ENCODE data around the gene GYPB.
"Not testable (repeated sequence)": the region's sequence is repeated elsewhere in the genome, so short reads cannot be mapped to it uniquely, and the experiment has no call there.

Gene GYPB

GRCh38 chr4:144030708-144031107 lies 11.5 kb upstream of the GYPB start:
- not testable (repeated sequence) for H3K27ac ChIP-seq (ENCODE audit: low read length, poor library complexity, severe bottlenecking); H2BK15ac ChIP-seq (ENCODE audit: low read depth, poor library complexity, severe bottlenecking); H3K36me3 ChIP-seq (ENCODE audit: control insufficient read depth in 1 of 2, insufficient read depth in 2 of 2, low read depth in 1 of 2, low read length in 2 of 2); H3K9me3 ChIP-seq (ENCODE audit: control insufficient read depth, low read length); H3K23ac ChIP-seq (ENCODE audit: low read length in 2 of 2); H3K4ac ChIP-seq (ENCODE audit: low read depth in 1 of 2, low read length in 2 of 2); H4K8ac ChIP-seq (ENCODE audit: low read length); H3K4me1 ChIP-seq (ENCODE audit: control insufficient read depth, insufficient read depth, low read depth, low read length); H3K79me1 ChIP-seq (replicated peaks; ENCODE audit: low read length, poor library complexity, severe bottlenecking); H2BK12ac ChIP-seq (ENCODE audit: low read length in 2 of 2); H3K18ac ChIP-seq (ENCODE audit: low read depth in 1 of 2, low read length in 2 of 2); H2AK5ac ChIP-seq (ENCODE audit: low read length, severe bottlenecking); H2BK5ac ChIP-seq (ENCODE audit: low read depth, low read length, poor library complexity, severe bottlenecking); H3K14ac ChIP-seq (ENCODE audit: low read length in 2 of 2); H3K4me3 ChIP-seq (ENCODE audit: insufficient read depth in 1 of 2, low read depth in 1 of 2, low read length in 2 of 2); H2AFZ ChIP-seq (ENCODE audit: low read depth, low read length); H2BK120ac ChIP-seq (ENCODE audit: low read depth, low read length); DNase-seq; H3K9ac ChIP-seq (ENCODE audit: low read length); H3K4me2 ChIP-seq (ENCODE audit: low read length, poor library complexity, severe bottlenecking); H4K91ac ChIP-seq (ENCODE audit: low read length); H3K27me3 ChIP-seq (ENCODE audit: control insufficient read depth in 1 of 2, insufficient read depth in 1 of 2, low read length in 2 of 2)
- WGBS: 94% methylated on average over 4 of the region's 4 CpGs

GRCh38 chr4:144026682-144027081 lies 7.5 kb upstream of the GYPB start:
- not testable (repeated sequence) for H3K36me3 ChIP-seq (ENCODE audit: control insufficient read depth in 1 of 2, insufficient read depth in 2 of 2, low read depth in 1 of 2, low read length in 2 of 2); H3K23ac ChIP-seq (ENCODE audit: low read length in 2 of 2); DNase-seq; H3K4ac ChIP-seq (ENCODE audit: low read depth in 1 of 2, low read length in 2 of 2); H4K8ac ChIP-seq (ENCODE audit: low read length); H2BK15ac ChIP-seq (ENCODE audit: low read depth, poor library complexity, severe bottlenecking); H3K4me1 ChIP-seq (ENCODE audit: control insufficient read depth, insufficient read depth, low read depth, low read length); H2BK12ac ChIP-seq (ENCODE audit: low read length in 2 of 2); H2AFZ ChIP-seq (ENCODE audit: low read depth, low read length); H3K4me3 ChIP-seq (ENCODE audit: insufficient read depth in 1 of 2, low read depth in 1 of 2, low read length in 2 of 2); H3K27me3 ChIP-seq (ENCODE audit: control insufficient read depth in 1 of 2, insufficient read depth in 1 of 2, low read length in 2 of 2); H2AK5ac ChIP-seq (ENCODE audit: low read length, severe bottlenecking); H4K91ac ChIP-seq (ENCODE audit: low read length); H2BK120ac ChIP-seq (ENCODE audit: low read depth, low read length); H2BK5ac ChIP-seq (ENCODE audit: low read depth, low read length, poor library complexity, severe bottlenecking); H3K27ac ChIP-seq (ENCODE audit: low read length, poor library complexity, severe bottlenecking); H3K79me1 ChIP-seq (replicated peaks; ENCODE audit: low read length, poor library complexity, severe bottlenecking); H3K9ac ChIP-seq (ENCODE audit: low read length); H3K14ac ChIP-seq (ENCODE audit: low read length in 2 of 2); H3K4me2 ChIP-seq (ENCODE audit: low read length, poor library complexity, severe bottlenecking); H3K18ac ChIP-seq (ENCODE audit: low read depth in 1 of 2, low read length in 2 of 2); H3K9me3 ChIP-seq (ENCODE audit: control insufficient read depth, low read length)
- WGBS: 100% methylated on average over 1 of the region's 4 CpGs

- not testable (repeated sequence) for H2BK15ac ChIP-seq (ENCODE audit: low read depth, poor library complexity, severe bottlenecking)
These were observed 5.3 kb upstream of the GYPB start for GRCh38 chr4:144024399-144025053.

GRCh38 chr4:144022772-144023400 lies 3.7 kb upstream of the GYPB start:
- not testable (repeated sequence) for H3K14ac ChIP-seq (ENCODE audit: low read length in 2 of 2); H3K23ac ChIP-seq (ENCODE audit: low read length in 2 of 2); H3K27ac ChIP-seq (ENCODE audit: low read length, poor library complexity, severe bottlenecking); H3K4ac ChIP-seq (ENCODE audit: low read depth in 1 of 2, low read length in 2 of 2); H3K4me2 ChIP-seq (ENCODE audit: low read length, poor library complexity, severe bottlenecking); H3K4me3 ChIP-seq (ENCODE audit: insufficient read depth in 1 of 2, low read depth in 1 of 2, low read length in 2 of 2); H3K9me3 ChIP-seq (ENCODE audit: control insufficient read depth, low read length); H4K8ac ChIP-seq (ENCODE audit: low read length); H2AK5ac ChIP-seq (ENCODE audit: low read length, severe bottlenecking); H3K4me1 ChIP-seq (ENCODE audit: control insufficient read depth, insufficient read depth, low read depth, low read length); H2BK5ac ChIP-seq (ENCODE audit: low read depth, low read length, poor library complexity, severe bottlenecking); H2BK15ac ChIP-seq (ENCODE audit: low read depth, poor library complexity, severe bottlenecking); H4K91ac ChIP-seq (ENCODE audit: low read length); H2BK12ac ChIP-seq (ENCODE audit: low read length in 2 of 2); H2AFZ ChIP-seq (ENCODE audit: low read depth, low read length); H3K27me3 ChIP-seq (ENCODE audit: control insufficient read depth in 1 of 2, insufficient read depth in 1 of 2, low read length in 2 of 2); H3K18ac ChIP-seq (ENCODE audit: low read depth in 1 of 2, low read length in 2 of 2); H3K36me3 ChIP-seq (ENCODE audit: control insufficient read depth in 1 of 2, insufficient read depth in 2 of 2, low read depth in 1 of 2, low read length in 2 of 2); H3K9ac ChIP-seq (ENCODE audit: low read length); H2BK120ac ChIP-seq (ENCODE audit: low read depth, low read length); H3K79me1 ChIP-seq (replicated peaks; ENCODE audit: low read length, poor library complexity, severe bottlenecking); DNase-seq
- no CpG with 5 or more reads among the region's 3 CpGs for WGBS

More at GRCh38 chr4:144024399-144025053, 5.3 kb upstream of the GYPB start:
- H4K8ac ChIP-seq (ENCODE audit: low read length); H3K4me2 ChIP-seq (ENCODE audit: low read length, poor library complexity, severe bottlenecking); H3K36me3 ChIP-seq (ENCODE audit: control insufficient read depth in 1 of 2, insufficient read depth in 2 of 2, low read depth in 1 of 2, low read length in 2 of 2); H2BK120ac ChIP-seq (ENCODE audit: low read depth, low read length); H2AK5ac ChIP-seq (ENCODE audit: low read length, severe bottlenecking); H2BK12ac ChIP-seq (ENCODE audit: low read length in 2 of 2); H3K4me1 ChIP-seq (ENCODE audit: control insufficient read depth, insufficient read depth, low read depth, low read length); H3K4ac ChIP-seq (ENCODE audit: low read depth in 1 of 2, low read length in 2 of 2); H3K4me3 ChIP-seq (ENCODE audit: insufficient read depth in 1 of 2, low read depth in 1 of 2, low read length in 2 of 2); H2BK5ac ChIP-seq (ENCODE audit: low read depth, low read length, poor library complexity, severe bottlenecking); DNase-seq; H3K79me1 ChIP-seq (replicated peaks; ENCODE audit: low read length, poor library complexity, severe bottlenecking); H3K9me3 ChIP-seq (ENCODE audit: control insufficient read depth, low read length); H3K9ac ChIP-seq (ENCODE audit: low read length); H3K27me3 ChIP-seq (ENCODE audit: control insufficient read depth in 1 of 2, insufficient read depth in 1 of 2, low read length in 2 of 2); H3K18ac ChIP-seq (ENCODE audit: low read depth in 1 of 2, low read length in 2 of 2); H3K27ac ChIP-seq (ENCODE audit: low read length, poor library complexity, severe bottlenecking); H3K23ac ChIP-seq (ENCODE audit: low read length in 2 of 2); H4K91ac ChIP-seq (ENCODE audit: low read length); H3K14ac ChIP-seq (ENCODE audit: low read length in 2 of 2); H2AFZ ChIP-seq (ENCODE audit: low read depth, low read length): not testable (repeated sequence)
- 60% methylated on average over 3 of the region's 4 CpGs for WGBS
